22Rv1 (cell line): ENCODE data around the gene RPS19BP1.

Source experiments
- CTCF ChIP-seq: fragments of 450-650 bp; IDR thresholded peaks from 2 replicates; pipeline ENCODE4 v1.5.1; 2017; ENCODE audit warnings: mild to moderate bottlenecking
- ZFX ChIP-seq: fragments of 450-650 bp; IDR thresholded peaks from 2 replicates; pipeline ENCODE4 v1.6.1; 2017; ENCODE audit warnings: antibody characterized with exemption, borderline replicate concordance

- no peak for TF ChIP-seq CTCF
- no peak for TF ChIP-seq ZFX
Observed at GRCh38 chr22:39487826-39488520, 44.6 kb downstream of the RPS19BP1 start.
